Activated naive CD4-positive, alpha-beta T cell treated with anti-CD3 and anti-CD28 coated beads, Interleukin-2, amount 50 U/mL, for 16 hours (primary cell): ENCODE data around the gene SCN8A.
A peak's percentile ranks its signal among the peaks of the same experiment; 100 is the strongest.
"Not testable (repeated sequence)": the region's sequence is repeated elsewhere in the genome, so short reads cannot be mapped to it uniquely, and the experiment has no call there.

Experiments used
- DNase-seq: peaks from one replicate; pipeline ENCODE4 v3.0.0-alpha.2; 2020

SCN8A gene

DNA sequence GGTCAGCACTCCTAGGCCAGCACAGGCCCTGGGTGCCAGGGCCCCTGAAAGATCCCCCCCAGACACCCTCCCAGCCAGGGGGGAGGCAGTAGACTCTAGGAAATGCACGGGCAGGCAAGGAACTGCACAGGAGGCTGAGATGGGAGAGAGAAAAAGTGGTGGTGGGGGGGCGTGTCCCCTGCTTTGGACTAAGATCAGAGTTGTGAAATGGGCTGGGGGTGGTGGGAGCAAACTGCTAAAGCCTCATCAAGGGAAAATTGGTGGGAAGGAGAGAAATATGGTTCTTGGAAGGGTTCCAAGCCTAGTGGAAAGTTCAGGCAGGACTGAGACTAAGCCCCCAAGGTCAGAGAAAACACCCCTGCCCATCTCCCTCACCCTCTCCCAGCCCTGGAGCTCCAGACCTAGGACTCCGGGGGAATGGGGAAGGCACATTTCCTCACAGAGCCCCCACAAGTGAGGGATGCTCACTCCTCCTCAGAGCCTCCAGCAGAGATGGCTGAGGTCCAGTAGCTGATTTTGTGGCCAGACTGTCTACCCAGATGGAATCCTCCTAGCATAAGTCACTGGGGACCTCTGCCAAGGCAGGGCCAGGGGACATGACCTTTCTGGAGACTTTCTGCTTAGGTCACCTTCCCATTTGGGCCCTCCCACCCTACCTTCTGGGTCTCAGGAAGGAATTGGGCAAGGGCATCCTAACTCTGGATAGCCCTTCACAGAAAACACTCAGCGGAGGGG, 227.7 kb downstream of the SCN8A start:
- DNase-seq = no peak

DNA sequence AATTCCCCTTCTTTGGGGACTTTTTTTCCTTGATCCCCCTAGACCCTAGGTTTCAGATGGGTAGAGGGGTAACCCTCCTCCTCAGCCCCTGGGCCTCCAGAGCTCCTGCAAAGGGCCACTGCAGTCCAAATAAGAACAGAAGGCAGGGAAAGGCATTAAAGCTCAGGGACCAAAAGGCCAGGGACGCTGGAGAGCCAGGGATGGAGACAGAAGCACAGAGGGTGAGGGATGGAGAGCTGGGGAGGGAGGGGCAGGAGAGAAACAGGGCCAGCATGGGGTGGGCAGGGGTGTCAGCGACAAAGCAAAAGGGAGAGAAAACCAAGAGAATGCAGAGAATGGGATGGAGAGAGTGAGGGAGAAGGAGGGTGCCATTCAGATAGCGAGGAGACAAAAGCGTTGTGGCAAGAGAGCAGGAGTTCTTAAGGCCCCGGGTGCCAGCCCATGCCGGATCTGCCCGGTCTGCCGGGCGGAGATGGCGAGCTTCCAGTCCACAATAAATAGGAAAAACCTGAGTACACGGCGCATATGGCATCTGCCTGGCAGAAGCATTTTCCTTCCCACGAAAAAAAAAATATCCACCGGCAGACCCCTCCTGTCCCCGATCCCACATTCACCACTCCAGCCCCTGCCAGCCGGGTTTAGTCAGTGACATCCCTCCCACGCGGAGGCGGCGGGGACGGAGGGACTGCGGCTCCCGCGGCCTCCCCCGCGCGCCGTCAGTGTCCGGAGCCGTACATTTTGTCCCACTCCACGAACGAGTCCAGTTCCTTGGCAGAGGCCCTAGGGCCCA, 228.9 kb downstream of the SCN8A start:
- no peak for DNase-seq

DNA sequence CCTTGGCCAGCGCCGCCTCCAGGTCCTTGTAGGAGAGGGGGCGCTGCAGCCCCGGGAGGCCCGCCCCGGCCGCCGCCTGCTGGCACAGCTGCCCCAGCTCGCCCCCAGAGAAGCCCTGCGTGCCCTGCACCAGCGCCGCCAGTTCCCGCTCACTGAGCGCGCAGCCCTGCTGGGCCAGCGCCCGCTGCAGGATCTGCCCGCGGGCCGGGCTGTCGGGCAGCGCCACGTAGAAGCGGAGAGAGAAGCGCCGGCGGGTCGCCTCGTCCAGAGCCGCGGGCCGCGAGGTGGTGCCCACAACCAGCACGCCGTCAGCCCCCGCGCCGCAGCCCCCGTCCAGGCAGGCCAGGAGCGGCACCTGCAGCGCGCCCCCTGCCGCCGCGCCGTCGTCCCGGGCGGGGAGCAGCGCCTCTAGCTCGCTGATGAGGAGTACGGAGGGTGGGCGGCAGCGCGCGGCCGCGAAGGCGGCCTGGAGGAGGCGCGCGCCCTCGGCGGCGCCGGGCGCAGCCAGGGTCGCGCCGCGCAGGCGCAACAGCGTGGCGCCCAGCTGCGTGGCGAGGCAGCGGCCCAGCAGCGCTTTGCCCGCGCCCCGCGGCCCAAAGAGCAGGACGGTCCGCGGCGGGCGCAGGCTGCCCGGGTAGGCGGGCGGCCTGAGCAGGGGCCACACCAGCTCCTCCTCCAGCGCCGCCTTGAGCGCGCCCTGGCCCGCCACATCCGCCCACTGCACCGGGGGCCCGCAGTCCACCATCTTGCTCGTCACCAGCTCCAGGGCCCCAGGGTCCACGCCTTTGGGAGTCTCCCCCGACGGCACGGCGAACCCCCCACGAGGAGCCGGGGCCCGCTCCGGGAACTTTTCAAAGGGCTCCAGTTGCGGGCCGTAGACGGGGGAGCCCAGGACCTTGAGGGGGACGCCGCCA, 229.8 kb downstream of the SCN8A start:
- DNase-seq = peak; percentile 91

- DNase-seq = peak; percentile 55
These were observed 230.6 kb downstream of the SCN8A start for GRCh38 chr12:51821440-51822260.

GRCh38 chr12:51822261-51822616, 231.2 kb downstream of the SCN8A start:
- DNase-seq = no peak

DNA sequence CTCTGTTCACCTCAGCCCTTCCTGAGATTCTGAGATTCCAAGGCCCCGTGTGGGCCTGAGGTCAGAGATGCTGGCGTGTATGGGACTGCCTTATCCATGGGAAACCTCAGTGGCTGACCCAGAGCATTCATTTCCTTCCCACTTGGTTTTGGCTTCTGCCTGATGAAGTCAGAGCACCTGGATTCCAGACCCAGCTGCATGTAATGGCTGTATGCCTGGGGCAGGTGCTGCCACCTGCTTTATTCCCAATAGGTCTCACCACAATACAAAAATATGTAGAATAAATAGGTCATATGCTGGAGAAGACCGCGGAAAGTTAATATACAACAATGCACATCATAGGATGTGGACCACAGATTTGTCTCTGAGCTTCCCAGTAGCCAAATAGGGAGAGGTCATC, 231.9 kb downstream of the SCN8A start:
- DNase-seq = no peak

DNA sequence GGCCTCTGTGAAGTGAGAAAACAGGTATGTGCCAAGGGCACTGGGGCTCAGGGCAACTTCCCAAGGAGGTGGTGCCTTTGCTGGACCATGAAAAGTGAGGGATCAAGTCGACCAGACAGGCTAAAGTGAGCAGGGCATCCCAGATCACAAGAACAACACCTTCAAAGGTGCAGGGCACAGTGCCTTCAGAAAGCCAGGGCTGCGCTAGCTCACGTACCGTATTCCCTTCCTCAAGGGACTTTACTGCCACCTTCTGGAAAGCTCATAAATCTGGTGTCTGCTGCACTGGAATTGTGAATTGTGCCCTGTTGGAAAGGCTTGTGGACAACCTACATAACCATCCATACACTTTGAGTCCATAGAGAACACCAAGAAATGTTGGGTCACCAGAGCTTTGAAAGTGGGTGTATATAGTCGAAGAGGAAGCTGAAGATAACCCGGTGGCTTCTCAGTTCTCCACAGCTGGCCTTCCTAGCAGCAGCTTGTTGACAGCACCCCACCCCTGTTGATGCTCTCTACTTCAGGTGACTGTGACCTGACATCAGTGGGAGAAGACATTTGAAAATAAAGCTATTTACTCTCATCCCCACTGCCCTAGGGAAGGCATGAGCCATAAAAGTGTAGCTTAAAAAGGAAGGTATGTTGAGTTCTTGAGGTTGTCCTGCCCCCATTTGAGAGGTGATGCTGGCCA, 233.0 kb downstream of the SCN8A start:
- no peak for DNase-seq

DNA sequence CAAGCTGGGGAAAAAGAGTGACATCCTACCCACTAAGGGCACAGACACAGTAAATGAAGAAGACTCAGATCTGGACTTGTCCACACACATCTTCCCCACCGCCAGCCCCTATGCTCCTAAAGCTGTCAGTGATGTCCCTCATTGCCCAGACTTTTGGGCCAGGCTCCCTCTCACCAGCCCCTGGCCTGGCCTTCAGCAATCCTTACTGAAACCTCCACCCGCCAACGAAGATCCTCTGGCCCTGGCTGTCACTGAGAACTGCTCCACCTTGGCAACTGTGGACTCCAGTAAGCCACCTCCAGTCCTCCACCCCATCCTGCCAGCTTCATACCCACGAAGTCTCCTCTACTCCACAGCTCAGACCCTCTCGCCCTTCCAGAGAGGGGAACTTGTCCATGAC, 234.2 kb downstream of the SCN8A start:
- DNase-seq = no peak

- no peak for DNase-seq
These were observed 235.8 kb downstream of the SCN8A start for GRCh38 chr12:51826881-51827280.

- peak; percentile 68 for DNase-seq
These were observed 237.1 kb downstream of the SCN8A start for GRCh38 chr12:51827925-51828818.

DNA sequence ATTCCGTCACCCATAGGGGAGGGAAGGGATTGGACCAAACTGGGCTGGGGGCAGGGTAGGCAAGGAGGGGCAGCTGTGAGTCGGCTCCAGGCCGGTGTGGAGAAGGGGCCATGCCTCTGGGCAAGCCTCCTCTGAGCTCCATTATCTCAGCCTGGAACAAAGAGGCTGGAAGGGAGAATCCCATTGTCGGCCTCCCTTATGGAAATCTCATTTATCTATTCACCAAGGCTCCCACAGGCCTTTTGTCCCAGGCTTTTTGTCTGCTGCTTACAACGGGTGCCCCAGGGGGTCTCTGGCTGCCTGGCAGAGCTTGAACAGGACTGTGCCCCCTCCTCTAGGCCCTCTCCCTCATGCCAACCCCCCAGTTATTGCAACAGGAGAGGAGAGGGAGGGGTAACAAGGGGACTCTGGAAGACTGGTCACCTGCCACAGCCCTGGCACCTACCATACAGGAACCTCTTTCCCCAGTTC, 238.0 kb downstream of the SCN8A start:
- no peak for DNase-seq

- no peak for DNase-seq
These were observed 238.6 kb downstream of the SCN8A start for GRCh38 chr12:51829641-51830040.

GRCh38 chr12:51831817-51832216, 240.8 kb downstream of the SCN8A start:
- DNase-seq = not testable (repeated sequence)

- no peak for DNase-seq
These were observed 241.5 kb downstream of the SCN8A start for GRCh38 chr12:51832354-51833107.

- no peak for DNase-seq
These were observed 242.6 kb downstream of the SCN8A start for GRCh38 chr12:51833448-51834227.

DNA sequence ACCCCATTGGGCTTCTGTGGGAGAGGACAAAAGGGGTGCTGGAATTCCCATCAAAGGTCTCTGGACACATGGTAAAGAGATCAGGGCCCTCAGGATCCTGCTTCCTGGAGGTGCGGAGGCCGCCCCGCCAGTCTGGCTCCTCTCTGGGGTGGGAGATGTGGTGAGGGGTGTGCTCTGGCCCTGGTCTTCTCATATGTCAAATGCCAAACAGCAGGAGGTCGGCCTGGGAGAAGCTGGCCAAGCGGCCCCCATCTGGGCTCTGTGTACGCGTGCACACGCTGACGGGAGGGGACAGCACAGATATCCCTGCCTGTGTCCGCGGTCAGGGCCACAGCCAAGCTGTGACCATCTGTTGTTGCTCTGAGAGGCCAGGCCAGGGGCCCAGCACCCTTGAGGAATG, 243.4 kb downstream of the SCN8A start:
- no peak for DNase-seq

GRCh38 chr12:51836041-51836826, 245.2 kb downstream of the SCN8A start:
- no peak for DNase-seq

DNA sequence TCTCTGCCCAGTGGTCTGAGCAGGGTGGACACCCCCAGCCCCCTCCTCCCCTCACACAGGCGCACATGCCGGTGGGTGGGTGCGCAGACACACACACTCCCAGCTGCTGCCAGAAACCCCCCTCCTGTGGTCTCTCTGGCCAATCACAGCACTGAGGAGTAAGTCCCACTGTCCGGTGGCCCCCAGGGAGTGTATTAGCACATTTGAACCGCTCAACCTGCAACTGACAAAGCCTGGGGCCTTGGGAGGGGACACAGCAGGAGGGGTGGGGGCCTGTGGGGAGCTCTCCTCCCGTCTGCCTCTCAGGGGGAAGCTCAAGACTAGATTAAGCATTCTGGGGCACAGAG, 245.8 kb downstream of the SCN8A start:
- no peak for DNase-seq
